ENCODE results near the gene SH3BP5L.

GRCh38 chr1:248841702-248842395, 16.1 kb upstream of the SH3BP5L start:
- TF ChIP-seq CTCF (IDR thresholded peaks at IDR 0.05) (peak in 2 of 4 experiments; percentile 22 to 29), POLR2A (IDR thresholded peaks at IDR 0.05) (no peak)
